ENCODE measurements around the gene BTBD7. TPM values are rescaled to one million over a fixed set of nuclear protein-coding genes. Genes with fewer than 3 reads are reported as not detected.

Gene BTBD7
- total and polyA plus RNA-seq, 2 donors (not counting 3 experiments of a cell fraction or from before 2014, with no cell fraction given) = 20.9 to 50.2 TPM

DNA sequence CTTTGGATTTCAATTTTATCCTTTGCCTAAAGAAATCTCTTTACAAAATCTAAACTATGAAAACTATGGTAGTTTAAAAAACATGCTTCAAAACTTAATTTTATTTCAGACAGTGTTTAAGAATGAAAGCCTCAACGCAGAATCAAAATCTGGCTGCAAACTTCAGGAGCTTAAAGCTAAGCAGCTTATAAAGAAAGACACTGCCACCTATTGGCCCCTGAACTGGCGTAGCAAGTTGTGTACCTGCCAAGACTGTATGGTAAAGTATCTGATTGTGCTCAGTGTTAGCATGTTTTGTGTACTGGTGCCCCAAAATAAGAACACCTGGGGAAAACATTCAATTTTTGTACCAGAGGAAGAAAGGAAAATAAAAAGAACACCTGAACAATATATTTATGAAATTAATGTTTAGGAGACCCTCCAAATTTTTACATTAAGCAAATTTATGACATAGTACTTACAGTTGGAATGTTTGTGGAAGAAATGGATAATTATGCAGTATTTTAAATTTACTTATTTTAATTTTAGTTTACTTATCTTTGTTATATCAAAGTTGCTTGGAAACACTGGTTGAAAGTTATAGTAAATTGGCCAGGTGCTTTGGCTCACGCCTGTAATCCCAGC, 113.6 kb downstream of the BTBD7 start:
- CTCF ChIA-PET = interaction anchor here (0.6 to 1.5 kb wide), 26 partner anchors 8 to 505 kb away, joined by 3 to 43 read pairs (median 5); partner anchors contain the start of genes GON7, LYSET, MOAP1 and UBR7
- peak; percentile 69 for FAIRE-seq

More for the DNA sequence above, 113.6 kb downstream of the BTBD7 start:
- H4K20me1 ChIP-seq (replicated peaks; ENCODE audit: control insufficient read depth, extremely low read depth, insufficient read depth, low read length) = no peaks in the 10 kb centered on the region
- dilution Hi-C loops (cut with MboI; ENCODE audit: extremely low pct_ligation_motif_present, low sequenced_read_pairs) = no loop called here
- no peaks in the 10 kb centered on the region for H3K79me2 ChIP-seq (ENCODE audit: control insufficient read depth, insufficient read depth, low read length)
- H3K4me1 ChIP-seq (ENCODE audit: control insufficient read depth, extremely low read depth, insufficient read depth, low read length) = no peaks in the 10 kb centered on the region
- intact Hi-C loops (cut with micrococcal nuclease) = loop anchor here (1.0 kb wide), 2 partner anchors 106 to 267 kb away; no protein-coding TSS in a partner anchor
- no TSS peak for BruUV-seq (replicated peaks)
- POLR2A ChIA-PET = interaction anchor here (0.7 to 0.9 kb wide), 3 partner anchors 12 to 184 kb away, joined by 3 to 7 read pairs (median 4); no protein-coding TSS in a partner anchor
- H3K4me2 ChIP-seq (ENCODE audit: insufficient read depth, low read length) = no peak overlapping the region
- H3K9me3 ChIP-seq (replicated peaks; ENCODE audit: control insufficient read depth, insufficient read depth, low read length) = no peaks in the 10 kb centered on the region
- DNase-seq (ENCODE audit: low read depth, low spot score) = peak; percentile 59
- no peak overlapping the region for H3K27ac ChIP-seq (ENCODE audit: insufficient read depth, low read depth, low read length)
- no peaks in the 10 kb centered on the region for H3K9me1 ChIP-seq (replicated peaks; ENCODE audit: control insufficient read depth, extremely low read depth, insufficient read depth, low read length)
- TF ChIP-seq, protein P1, sequence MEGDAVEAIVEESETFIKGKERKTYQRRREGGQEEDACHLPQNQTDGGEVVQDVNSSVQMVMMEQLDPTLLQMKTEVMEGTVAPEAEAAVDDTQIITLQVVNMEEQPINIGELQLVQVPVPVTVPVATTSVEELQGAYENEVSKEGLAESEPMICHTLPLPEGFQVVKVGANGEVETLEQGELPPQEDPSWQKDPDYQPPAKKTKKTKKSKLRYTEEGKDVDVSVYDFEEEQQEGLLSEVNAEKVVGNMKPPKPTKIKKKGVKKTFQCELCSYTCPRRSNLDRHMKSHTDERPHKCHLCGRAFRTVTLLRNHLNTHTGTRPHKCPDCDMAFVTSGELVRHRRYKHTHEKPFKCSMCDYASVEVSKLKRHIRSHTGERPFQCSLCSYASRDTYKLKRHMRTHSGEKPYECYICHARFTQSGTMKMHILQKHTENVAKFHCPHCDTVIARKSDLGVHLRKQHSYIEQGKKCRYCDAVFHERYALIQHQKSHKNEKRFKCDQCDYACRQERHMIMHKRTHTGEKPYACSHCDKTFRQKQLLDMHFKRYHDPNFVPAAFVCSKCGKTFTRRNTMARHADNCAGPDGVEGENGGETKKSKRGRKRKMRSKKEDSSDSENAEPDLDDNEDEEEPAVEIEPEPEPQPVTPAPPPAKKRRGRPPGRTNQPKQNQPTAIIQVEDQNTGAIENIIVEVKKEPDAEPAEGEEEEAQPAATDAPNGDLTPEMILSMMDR (IDR thresholded peaks at IDR 0.05; ENCODE audit: extremely low read depth in 1 of 2, insufficient read depth in 1 of 2, low read depth in 1 of 2, low read length in 2 of 2) = peak; percentile 45 to 68
- TF ChIP-seq POLR2A (IDR thresholded peaks at IDR 0.05; ENCODE audit: low read depth, low read length) = no peak
- no peak for TF ChIP-seq MYC (IDR thresholded peaks at IDR 0.05; ENCODE audit: low read depth, low read length)
- no peak for TF ChIP-seq FOS (IDR thresholded peaks at IDR 0.05; ENCODE audit: borderline replicate concordance, insufficient read depth, low read length)
- TF ChIP-seq, protein P2, sequence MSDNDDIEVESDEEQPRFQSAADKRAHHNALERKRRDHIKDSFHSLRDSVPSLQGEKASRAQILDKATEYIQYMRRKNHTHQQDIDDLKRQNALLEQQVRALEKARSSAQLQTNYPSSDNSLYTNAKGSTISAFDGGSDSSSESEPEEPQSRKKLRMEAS (IDR thresholded peaks at IDR 0.05; ENCODE audit: insufficient read depth, insufficient read length) = no peak
- H3K27me3 ChIP-seq (ENCODE audit: control insufficient read depth in 2 of 2, insufficient read depth in 2 of 2, low read length in 2 of 2) = no peaks in the 10 kb centered on the region
- no peak overlapping the region for H3K4me3 ChIP-seq (replicated peaks in 1 of 3; ENCODE audit: insufficient read depth in 1 of 3, low read depth in 1 of 3, low read length in 3 of 3)
- no peak overlapping the region for H2AFZ ChIP-seq (ENCODE audit: low read depth, low read length)
- peaks cover 4 to 10% of the 10 kb centered on the region in 2 experiments for H3K36me3 ChIP-seq (ENCODE audit: control insufficient read depth in 2 of 2, extremely low read depth in 1 of 2, insufficient read depth in 2 of 2, low read length in 2 of 2)
- no peak overlapping the region for H3K9ac ChIP-seq (replicated peaks; ENCODE audit: extremely low read depth, insufficient read depth, low read length)

Measured in endothelial cell of umbilical vein (primary cell).